ENCODE results near the gene CLEC16A.

Gene CLEC16A

DNA sequence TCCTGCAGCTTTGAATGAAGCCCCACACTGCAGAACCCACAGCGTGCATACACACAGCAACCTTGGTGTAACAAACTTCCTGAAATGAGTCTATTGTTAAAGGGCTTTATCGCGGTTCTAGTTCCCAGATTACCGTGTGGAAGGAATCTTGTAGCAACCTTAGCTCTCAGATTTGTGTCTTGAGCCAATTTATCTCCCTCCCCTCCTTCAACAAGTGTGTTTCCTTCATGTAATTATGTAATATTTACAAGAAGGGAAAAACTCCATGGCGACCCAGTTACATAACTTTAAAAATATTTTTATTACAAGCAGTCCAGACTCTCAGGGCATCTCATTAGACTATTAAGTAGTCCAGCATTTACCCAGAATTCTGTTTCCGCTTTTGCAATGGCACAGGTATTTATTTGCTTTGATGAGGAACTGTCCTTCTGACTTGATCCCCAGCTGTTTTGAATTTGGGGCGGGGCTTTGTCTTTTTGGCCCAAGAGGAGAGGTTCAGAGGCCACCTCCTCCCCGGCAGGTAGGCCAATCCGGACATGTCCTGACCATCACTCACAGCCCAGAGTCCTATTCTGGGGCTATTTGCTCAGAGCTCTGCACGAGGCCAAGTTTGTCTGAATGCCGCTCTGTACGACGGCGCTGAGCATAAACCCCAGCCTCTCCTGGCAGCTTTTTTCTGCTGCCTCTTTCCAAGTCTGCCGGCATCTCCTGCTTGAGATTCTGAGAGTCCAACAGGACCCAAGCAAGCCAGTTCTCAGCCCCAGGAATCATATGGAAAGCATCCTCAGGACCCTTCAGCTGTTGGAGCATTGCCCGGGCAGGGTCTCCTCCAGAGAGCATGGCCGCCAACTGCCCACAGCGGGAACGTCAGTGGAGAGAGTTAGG lies 35.6 kb downstream of the CLEC16A start:
- H3K4me3 ChIP-seq (ENCODE audit: low read depth in 1 of 2, low read length in 2 of 2): no peak overlapping the region
- ATAC-seq (ENCODE audit: insufficient read depth, low read depth) (no peak), DNase-seq (no peak)
- no peaks in the 10 kb centered on the region for H3K4me1 ChIP-seq (ENCODE audit: insufficient read depth, low read length)
- H3K36me3 ChIP-seq (ENCODE audit: insufficient read depth, low read length): peaks cover 77% of the 10 kb centered on the region
- no peak overlapping the region for H2AFZ ChIP-seq (ENCODE audit: low read depth, low read length)
- no peaks in the 10 kb centered on the region for H3K79me2 ChIP-seq (ENCODE audit: insufficient read depth, low read length)
- no peaks in the 10 kb centered on the region for H3K27me3 ChIP-seq (ENCODE audit: insufficient read depth, low read length, poor library complexity)
- no peaks in the 10 kb centered on the region for H3K9me3 ChIP-seq (ENCODE audit: insufficient read depth, low read length, severe bottlenecking)
- TF ChIP-seq EZH2 (IDR thresholded peaks at IDR 0.05; ENCODE audit: borderline replicate concordance, low read depth, low read length, severe bottlenecking): no peak
- TF ChIP-seq, protein P1, sequence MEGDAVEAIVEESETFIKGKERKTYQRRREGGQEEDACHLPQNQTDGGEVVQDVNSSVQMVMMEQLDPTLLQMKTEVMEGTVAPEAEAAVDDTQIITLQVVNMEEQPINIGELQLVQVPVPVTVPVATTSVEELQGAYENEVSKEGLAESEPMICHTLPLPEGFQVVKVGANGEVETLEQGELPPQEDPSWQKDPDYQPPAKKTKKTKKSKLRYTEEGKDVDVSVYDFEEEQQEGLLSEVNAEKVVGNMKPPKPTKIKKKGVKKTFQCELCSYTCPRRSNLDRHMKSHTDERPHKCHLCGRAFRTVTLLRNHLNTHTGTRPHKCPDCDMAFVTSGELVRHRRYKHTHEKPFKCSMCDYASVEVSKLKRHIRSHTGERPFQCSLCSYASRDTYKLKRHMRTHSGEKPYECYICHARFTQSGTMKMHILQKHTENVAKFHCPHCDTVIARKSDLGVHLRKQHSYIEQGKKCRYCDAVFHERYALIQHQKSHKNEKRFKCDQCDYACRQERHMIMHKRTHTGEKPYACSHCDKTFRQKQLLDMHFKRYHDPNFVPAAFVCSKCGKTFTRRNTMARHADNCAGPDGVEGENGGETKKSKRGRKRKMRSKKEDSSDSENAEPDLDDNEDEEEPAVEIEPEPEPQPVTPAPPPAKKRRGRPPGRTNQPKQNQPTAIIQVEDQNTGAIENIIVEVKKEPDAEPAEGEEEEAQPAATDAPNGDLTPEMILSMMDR (IDR thresholded peaks at IDR 0.05; ENCODE audit: borderline replicate concordance, extremely low read depth, low read length, poor library complexity, severe bottlenecking): no peak
- no peak overlapping the region for H3K9ac ChIP-seq (ENCODE audit: low read depth, low read length)
- no peak overlapping the region for H3K4me2 ChIP-seq (ENCODE audit: insufficient read depth, low read length)
- no peaks in the 10 kb centered on the region for H4K20me1 ChIP-seq (ENCODE audit: insufficient read depth, low read length)
- 0 out of 2 replicates have a peak overlapping the region, but pooled peaks have one; percentile 50 for H3K27ac ChIP-seq (ENCODE audit: low read length)

DNA sequence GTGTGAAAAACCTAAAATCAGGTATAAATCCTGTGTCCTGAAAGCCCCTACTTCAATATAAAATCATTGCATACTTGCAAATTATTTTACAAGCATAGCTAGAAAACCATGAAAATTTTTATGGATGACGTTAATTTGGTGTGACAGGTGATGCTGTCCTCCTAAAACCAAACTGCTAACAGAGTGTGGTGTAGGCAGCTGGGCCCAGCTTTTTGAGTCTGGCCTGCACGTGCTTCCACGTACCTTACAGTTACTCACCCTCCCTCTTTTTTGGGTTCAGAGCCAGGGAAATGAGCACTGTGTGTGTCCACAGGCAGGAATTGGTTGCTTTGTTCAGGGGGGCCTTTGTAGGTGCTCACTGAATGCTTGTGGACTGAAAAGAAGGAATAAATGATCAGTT lies 36.4 kb downstream of the CLEC16A start:
- Histone ChIP-seq H3K4me3 (ENCODE audit: low read depth in 1 of 2, low read length in 2 of 2) (no peak overlapping the region), H3K27me3 (ENCODE audit: insufficient read depth, low read length, poor library complexity) (no peaks in the 10 kb centered on the region), H3K4me2 (ENCODE audit: insufficient read depth, low read length) (no peak overlapping the region), H3K9ac (ENCODE audit: low read depth, low read length) (no peak overlapping the region), H4K20me1 (ENCODE audit: insufficient read depth, low read length) (no peaks in the 10 kb centered on the region), H3K79me2 (ENCODE audit: insufficient read depth, low read length) (no peaks in the 10 kb centered on the region), H3K9me3 (ENCODE audit: insufficient read depth, low read length, severe bottlenecking) (no peaks in the 10 kb centered on the region), H3K27ac (ENCODE audit: low read length) (peak overlapping the region; percentile 50; the same call in 1 of the 2 replicates), H3K4me1 (ENCODE audit: insufficient read depth, low read length) (peaks cover 7% of the 10 kb centered on the region; the same call in 1 of the 2 replicates), H2AFZ (ENCODE audit: low read depth, low read length) (no peak overlapping the region), H3K36me3 (ENCODE audit: insufficient read depth, low read length) (peaks cover 73% of the 10 kb centered on the region)
- DNase-seq: no peak
- ATAC-seq (ENCODE audit: insufficient read depth, low read depth): no peak
- TF ChIP-seq EZH2 (IDR thresholded peaks at IDR 0.05; ENCODE audit: borderline replicate concordance, low read depth, low read length, severe bottlenecking): no peak

DNA sequence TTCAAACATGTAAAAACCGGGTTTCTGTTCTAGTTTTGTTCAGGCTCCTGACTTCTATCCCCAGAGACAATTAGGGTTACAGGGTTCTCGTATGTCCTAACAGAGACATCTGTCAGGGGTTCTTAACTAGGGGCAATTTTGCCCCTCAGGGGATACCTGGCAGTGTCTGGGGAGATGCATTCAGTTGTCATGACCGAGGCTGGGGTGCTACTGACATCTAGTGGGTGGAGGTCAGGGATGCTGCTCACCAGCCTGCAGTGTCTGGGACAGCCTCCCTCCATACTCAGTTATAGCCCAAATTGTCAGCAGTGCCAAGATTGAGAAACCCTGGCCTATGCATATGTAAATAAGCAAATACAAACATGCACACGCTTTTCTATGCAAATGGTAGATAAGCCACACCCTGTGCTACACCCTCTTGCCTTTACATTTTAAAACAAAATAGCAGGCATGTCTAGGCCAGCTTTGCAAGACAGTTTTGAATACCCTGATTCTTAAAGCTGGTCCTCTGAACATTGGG lies 37.4 kb downstream of the CLEC16A start:
- TF ChIP-seq EZH2 (IDR thresholded peaks at IDR 0.05; ENCODE audit: borderline replicate concordance, low read depth, low read length, severe bottlenecking): no peak
- TF ChIP-seq, protein P1 (IDR thresholded peaks at IDR 0.05; ENCODE audit: borderline replicate concordance, extremely low read depth, low read length, poor library complexity, severe bottlenecking): peak; percentile 74
- peaks cover 73% of the 10 kb centered on the region for H3K36me3 ChIP-seq (ENCODE audit: insufficient read depth, low read length)
- H2AFZ ChIP-seq (ENCODE audit: low read depth, low read length): no peak overlapping the region
- no peaks in the 10 kb centered on the region for H4K20me1 ChIP-seq (ENCODE audit: insufficient read depth, low read length)
- H3K9ac ChIP-seq (ENCODE audit: low read depth, low read length): no peak overlapping the region
- DNase-seq (peak; percentile 72), ATAC-seq (ENCODE audit: insufficient read depth, low read depth) (peak; percentile 92)
- H3K4me3 ChIP-seq (ENCODE audit: low read depth in 1 of 2, low read length in 2 of 2): no peak overlapping the region
- H3K27me3 ChIP-seq (ENCODE audit: insufficient read depth, low read length, poor library complexity): no peaks in the 10 kb centered on the region
- peak overlapping the region; percentile 1; the same call in 1 of the 2 replicates for H3K27ac ChIP-seq (ENCODE audit: low read length)
- H3K79me2 ChIP-seq (ENCODE audit: insufficient read depth, low read length): peaks cover 3% of the 10 kb centered on the region; the same call in 1 of the 2 replicates
- peaks cover 14% of the 10 kb centered on the region for H3K4me1 ChIP-seq (ENCODE audit: insufficient read depth, low read length)
- no peaks in the 10 kb centered on the region for H3K9me3 ChIP-seq (ENCODE audit: insufficient read depth, low read length, severe bottlenecking)
- H3K4me2 ChIP-seq (ENCODE audit: insufficient read depth, low read length): no peak overlapping the region
